Adrenal gland (tissue), 5 donors: Measurements from ENCODE around the gene SPRR5.

Source experiments
- CTCF ChIP-seq, 6 experiments: fragments of 450-650 bp in 4 of 6; fragments of 200-600 bp in 2 of 6; sonication (generic) in 1 of 6; IDR thresholded peaks; 1 replicate in 5 of 6; 2 replicates in 1 of 6; pipeline versions ENCODE4 v1.5.1 to v1.8.0; 2016 to 2021; ENCODE audit warnings: antibody characterized with exemption in 6 of 6, mild to moderate bottlenecking in 2 of 6, moderate library complexity in 1 of 6
- POLR2A ChIP-seq, 2 donors: fragments of 450-650 bp; IDR thresholded peaks; one replicate each; pipeline ENCODE4 v1.6.1; 2017; ENCODE audit warnings: antibody characterized with exemption in 2 of 2, mild to moderate bottlenecking in 2 of 2, moderate library complexity in 1 of 2
- donor health status: DM: no; HTN: no; CAD: no.

- TF ChIP-seq CTCF (IDR thresholded peaks at IDR 0.05) (no peak), POLR2A (IDR thresholded peaks at IDR 0.05) (no peak)
These were observed 12.9 kb downstream of the SPRR5 start for GRCh38 chr1:152959801-152960451.
